Measurements from ENCODE around the gene SSBP3. TPM values are rescaled to one million over a fixed set of nuclear protein-coding genes. Genes with fewer than 3 reads are reported as not detected.

SSBP3 gene
- total and polyA plus RNA-seq, 4 donors, result 7.7 to 24.7 (median 17.3) TPM

DNA sequence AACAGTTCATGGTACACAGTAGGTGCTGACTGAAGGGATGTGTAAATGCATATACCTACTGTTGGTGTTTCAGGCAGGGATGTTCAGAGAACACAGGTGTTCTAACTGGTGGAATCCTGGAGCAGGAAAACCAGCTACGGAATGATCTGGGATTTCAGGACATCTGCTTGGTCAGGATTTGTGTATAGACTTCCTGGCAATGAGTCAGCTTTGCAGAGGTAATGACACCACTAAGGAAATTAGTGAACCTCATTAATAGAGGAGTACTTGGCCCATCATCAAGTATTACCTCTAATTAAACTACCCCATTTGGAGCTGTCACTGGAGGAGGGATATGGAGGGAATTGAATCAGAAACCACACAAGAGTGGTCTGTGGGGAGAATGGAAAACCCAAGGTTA is 198.9 kb downstream of the SSBP3 start:
- WGBS, result 36% methylated on average over 1 of the region's 1 CpG
- Histone ChIP-seq H3K9ac (ENCODE audit: low read depth in 1 of 2, low read length in 2 of 2) (no peak overlapping the region), H3K4me3 (ENCODE audit: low read depth in 1 of 3, low read length in 3 of 3) (no peak overlapping the region), H3K9me3 (ENCODE audit: control insufficient read depth in 4 of 4, low read length in 3 of 4) (no peaks in the 10 kb centered on the region), H3K4me1 (ENCODE audit: control insufficient read depth in 4 of 4, insufficient read depth in 4 of 4, low read length in 3 of 4) (peaks cover 0 to 14% (median 11%) of the 10 kb centered on the region in 4 donors), H3K27ac (ENCODE audit: low read depth in 1 of 2, low read length in 2 of 2) (no peak overlapping the region), H3K36me3 (ENCODE audit: control insufficient read depth in 4 of 4, insufficient read depth in 3 of 4, low read depth in 1 of 4, low read length in 3 of 4) (peaks cover 18 to 57% (median 51%) of the 10 kb centered on the region in 4 donors), H3K27me3 (ENCODE audit: control insufficient read depth in 4 of 4, insufficient read depth in 4 of 4, low read length in 3 of 4) (no peaks in the 10 kb centered on the region)
- DNase-seq (ENCODE audit: low spot score), result no peak
- TF ChIP-seq FOXA1 (IDR thresholded peaks at IDR 0.05) (no peak), RAD21 (IDR thresholded peaks at IDR 0.05) (no peak), HNF4A (conservative IDR thresholded peaks at IDR 0.05) (no peak), EGR1 (IDR thresholded peaks at IDR 0.05; ENCODE audit: low read depth in 2 of 2) (no peak)
- TF ChIP-seq, protein P1, sequence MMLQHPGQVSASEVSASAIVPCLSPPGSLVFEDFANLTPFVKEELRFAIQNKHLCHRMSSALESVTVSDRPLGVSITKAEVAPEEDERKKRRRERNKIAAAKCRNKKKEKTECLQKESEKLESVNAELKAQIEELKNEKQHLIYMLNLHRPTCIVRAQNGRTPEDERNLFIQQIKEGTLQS (IDR thresholded peaks at IDR 0.05), result no peak

DNA sequence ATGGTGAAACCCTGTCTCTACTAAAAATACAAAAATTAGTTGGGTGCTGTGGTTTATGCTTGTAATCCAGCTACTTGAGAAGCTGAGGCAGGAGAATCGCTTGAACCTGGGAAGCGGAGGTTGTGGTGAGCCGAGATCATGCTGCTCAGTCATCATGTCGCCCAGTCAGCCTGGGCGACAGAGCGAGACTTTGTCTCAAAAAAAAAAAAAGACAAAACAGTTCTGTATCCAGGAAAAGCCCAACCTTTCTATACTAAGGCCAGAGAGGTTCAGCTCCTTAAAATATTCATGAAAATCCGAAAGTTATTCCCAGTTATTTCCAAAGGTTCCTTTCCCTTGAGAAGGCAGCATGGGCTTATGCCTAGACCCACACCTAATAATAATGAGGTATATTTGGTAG is 202.0 kb downstream of the SSBP3 start:
- DNase-seq (ENCODE audit: low spot score), result no peak
- Histone ChIP-seq H3K36me3 (ENCODE audit: control insufficient read depth in 4 of 4, insufficient read depth in 3 of 4, low read depth in 1 of 4, low read length in 3 of 4) (peaks cover 6 to 30% (median 26%) of the 10 kb centered on the region in 4 donors), H3K9me3 (ENCODE audit: control insufficient read depth in 4 of 4, low read length in 3 of 4) (no peaks in the 10 kb centered on the region), H3K27ac (ENCODE audit: low read depth in 1 of 2, low read length in 2 of 2) (peak overlapping the region in 1 of 2 donors; percentile 28), H3K4me1 (ENCODE audit: control insufficient read depth in 4 of 4, insufficient read depth in 4 of 4, low read length in 3 of 4) (peaks cover 0 to 37% (median 31%) of the 10 kb centered on the region in 4 donors), H3K4me3 (ENCODE audit: low read depth in 1 of 3, low read length in 3 of 3) (no peak overlapping the region), H3K9ac (ENCODE audit: low read depth in 1 of 2, low read length in 2 of 2) (no peak overlapping the region), H3K27me3 (ENCODE audit: control insufficient read depth in 4 of 4, insufficient read depth in 4 of 4, low read length in 3 of 4) (no peaks in the 10 kb centered on the region)
- WGBS, result 81% methylated on average over 7 of the region's 7 CpGs
- TF ChIP-seq FOXA2 (IDR thresholded peaks at IDR 0.05), result no peak
- no peak for TF ChIP-seq EGR1 (IDR thresholded peaks at IDR 0.05; ENCODE audit: low read depth in 2 of 2)
- no peak for TF ChIP-seq GABPA (IDR thresholded peaks at IDR 0.05 in 1 of 2, conservative IDR thresholded peaks at IDR 0.05 in 1 of 2)
- TF ChIP-seq, protein P2, sequence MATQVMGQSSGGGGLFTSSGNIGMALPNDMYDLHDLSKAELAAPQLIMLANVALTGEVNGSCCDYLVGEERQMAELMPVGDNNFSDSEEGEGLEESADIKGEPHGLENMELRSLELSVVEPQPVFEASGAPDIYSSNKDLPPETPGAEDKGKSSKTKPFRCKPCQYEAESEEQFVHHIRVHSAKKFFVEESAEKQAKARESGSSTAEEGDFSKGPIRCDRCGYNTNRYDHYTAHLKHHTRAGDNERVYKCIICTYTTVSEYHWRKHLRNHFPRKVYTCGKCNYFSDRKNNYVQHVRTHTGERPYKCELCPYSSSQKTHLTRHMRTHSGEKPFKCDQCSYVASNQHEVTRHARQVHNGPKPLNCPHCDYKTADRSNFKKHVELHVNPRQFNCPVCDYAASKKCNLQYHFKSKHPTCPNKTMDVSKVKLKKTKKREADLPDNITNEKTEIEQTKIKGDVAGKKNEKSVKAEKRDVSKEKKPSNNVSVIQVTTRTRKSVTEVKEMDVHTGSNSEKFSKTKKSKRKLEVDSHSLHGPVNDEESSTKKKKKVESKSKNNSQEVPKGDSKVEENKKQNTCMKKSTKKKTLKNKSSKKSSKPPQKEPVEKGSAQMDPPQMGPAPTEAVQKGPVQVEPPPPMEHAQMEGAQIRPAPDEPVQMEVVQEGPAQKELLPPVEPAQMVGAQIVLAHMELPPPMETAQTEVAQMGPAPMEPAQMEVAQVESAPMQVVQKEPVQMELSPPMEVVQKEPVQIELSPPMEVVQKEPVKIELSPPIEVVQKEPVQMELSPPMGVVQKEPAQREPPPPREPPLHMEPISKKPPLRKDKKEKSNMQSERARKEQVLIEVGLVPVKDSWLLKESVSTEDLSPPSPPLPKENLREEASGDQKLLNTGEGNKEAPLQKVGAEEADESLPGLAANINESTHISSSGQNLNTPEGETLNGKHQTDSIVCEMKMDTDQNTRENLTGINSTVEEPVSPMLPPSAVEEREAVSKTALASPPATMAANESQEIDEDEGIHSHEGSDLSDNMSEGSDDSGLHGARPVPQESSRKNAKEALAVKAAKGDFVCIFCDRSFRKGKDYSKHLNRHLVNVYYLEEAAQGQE (IDR thresholded peaks at IDR 0.05), result no peak
- TF ChIP-seq, protein P3, sequence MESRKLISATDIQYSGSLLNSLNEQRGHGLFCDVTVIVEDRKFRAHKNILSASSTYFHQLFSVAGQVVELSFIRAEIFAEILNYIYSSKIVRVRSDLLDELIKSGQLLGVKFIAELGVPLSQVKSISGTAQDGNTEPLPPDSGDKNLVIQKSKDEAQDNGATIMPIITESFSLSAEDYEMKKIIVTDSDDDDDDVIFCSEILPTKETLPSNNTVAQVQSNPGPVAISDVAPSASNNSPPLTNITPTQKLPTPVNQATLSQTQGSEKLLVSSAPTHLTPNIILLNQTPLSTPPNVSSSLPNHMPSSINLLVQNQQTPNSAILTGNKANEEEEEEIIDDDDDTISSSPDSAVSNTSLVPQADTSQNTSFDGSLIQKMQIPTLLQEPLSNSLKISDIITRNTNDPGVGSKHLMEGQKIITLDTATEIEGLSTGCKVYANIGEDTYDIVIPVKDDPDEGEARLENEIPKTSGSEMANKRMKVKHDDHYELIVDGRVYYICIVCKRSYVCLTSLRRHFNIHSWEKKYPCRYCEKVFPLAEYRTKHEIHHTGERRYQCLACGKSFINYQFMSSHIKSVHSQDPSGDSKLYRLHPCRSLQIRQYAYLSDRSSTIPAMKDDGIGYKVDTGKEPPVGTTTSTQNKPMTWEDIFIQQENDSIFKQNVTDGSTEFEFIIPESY (IDR thresholded peaks at IDR 0.05), result no peak
- TF ChIP-seq, protein P4, sequence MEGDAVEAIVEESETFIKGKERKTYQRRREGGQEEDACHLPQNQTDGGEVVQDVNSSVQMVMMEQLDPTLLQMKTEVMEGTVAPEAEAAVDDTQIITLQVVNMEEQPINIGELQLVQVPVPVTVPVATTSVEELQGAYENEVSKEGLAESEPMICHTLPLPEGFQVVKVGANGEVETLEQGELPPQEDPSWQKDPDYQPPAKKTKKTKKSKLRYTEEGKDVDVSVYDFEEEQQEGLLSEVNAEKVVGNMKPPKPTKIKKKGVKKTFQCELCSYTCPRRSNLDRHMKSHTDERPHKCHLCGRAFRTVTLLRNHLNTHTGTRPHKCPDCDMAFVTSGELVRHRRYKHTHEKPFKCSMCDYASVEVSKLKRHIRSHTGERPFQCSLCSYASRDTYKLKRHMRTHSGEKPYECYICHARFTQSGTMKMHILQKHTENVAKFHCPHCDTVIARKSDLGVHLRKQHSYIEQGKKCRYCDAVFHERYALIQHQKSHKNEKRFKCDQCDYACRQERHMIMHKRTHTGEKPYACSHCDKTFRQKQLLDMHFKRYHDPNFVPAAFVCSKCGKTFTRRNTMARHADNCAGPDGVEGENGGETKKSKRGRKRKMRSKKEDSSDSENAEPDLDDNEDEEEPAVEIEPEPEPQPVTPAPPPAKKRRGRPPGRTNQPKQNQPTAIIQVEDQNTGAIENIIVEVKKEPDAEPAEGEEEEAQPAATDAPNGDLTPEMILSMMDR (IDR thresholded peaks at IDR 0.05; ENCODE audit: low read depth, low read length, missing input control), result no peak
- no peak for TF ChIP-seq FOXA1 (IDR thresholded peaks at IDR 0.05)
- TF ChIP-seq HNF4G (IDR thresholded peaks at IDR 0.05), result no peak
- no peak for TF ChIP-seq NR2F2 (IDR thresholded peaks at IDR 0.05)
- TF ChIP-seq, protein P5, sequence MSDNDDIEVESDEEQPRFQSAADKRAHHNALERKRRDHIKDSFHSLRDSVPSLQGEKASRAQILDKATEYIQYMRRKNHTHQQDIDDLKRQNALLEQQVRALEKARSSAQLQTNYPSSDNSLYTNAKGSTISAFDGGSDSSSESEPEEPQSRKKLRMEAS (IDR thresholded peaks at IDR 0.05), result no peak
- no peak for TF ChIP-seq HNF4A (conservative IDR thresholded peaks at IDR 0.05)
- no peak for TF ChIP-seq YY1 (IDR thresholded peaks at IDR 0.05)
- TF ChIP-seq SP1 (IDR thresholded peaks at IDR 0.05), result no peak
- TF ChIP-seq TAF1 (conservative IDR thresholded peaks at IDR 0.05), result no peak
- TF ChIP-seq RXRA (IDR thresholded peaks at IDR 0.05), result no peak
- TF ChIP-seq RAD21 (IDR thresholded peaks at IDR 0.05), result no peak

Measured in liver (tissue), 9 donors.